G401.6 (cell line): ENCODE data around the gene EPN2.

Experiments used
- FAIRE-seq: peaks from 2 replicates; lab custom pipeline; 2012; peaks lifted over from hg19 to GRCh38; lab: Jason Lieb, UNC

Gene EPN2

GRCh38 chr17:19331134-19331533 is 94.0 kb downstream of the EPN2 start:
- no peak for FAIRE-seq

GRCh38 chr17:19331543-19332245 is 94.5 kb downstream of the EPN2 start:
- no peak for FAIRE-seq

DNA sequence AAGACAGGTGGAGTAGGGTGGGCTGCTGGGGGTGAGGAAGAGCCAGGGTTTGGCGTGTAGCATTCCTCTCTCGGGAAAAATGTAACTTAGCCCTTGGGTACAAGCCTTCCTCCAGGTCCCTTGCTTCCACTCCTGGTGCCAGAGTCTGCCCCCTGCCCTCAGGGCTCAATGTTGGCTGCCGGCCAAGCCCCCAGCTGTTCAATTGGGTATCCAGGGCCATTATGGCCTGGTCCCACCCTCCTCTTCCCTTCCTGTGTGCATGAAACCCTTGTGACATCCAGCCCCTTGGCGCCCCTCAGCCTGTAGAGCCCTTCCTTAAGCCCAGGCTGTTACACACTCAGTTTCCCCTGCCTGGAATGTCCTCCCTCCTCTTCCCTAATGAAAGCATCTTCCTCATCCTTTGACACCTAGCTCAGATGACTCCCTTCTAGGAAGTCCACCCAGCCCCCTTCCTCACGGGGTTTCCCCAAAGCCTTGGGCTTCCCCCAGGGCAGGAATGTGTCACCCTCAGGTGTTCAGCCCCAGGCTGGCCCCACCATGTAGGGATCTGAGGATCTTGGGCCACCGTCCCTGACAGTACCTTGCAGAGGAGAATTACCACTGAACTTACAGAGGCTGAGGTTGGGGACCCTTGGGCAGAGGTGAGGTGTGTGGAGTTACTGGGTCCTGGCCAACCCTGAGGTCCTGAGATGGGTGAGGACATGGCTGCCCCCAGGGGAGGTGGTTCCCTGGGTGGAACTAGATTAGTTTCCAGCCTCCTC is 95.4 kb downstream of the EPN2 start:
- no peak for FAIRE-seq

- FAIRE-seq: no peak
Observed at GRCh38 chr17:19333132-19333440, 95.9 kb downstream of the EPN2 start.

DNA sequence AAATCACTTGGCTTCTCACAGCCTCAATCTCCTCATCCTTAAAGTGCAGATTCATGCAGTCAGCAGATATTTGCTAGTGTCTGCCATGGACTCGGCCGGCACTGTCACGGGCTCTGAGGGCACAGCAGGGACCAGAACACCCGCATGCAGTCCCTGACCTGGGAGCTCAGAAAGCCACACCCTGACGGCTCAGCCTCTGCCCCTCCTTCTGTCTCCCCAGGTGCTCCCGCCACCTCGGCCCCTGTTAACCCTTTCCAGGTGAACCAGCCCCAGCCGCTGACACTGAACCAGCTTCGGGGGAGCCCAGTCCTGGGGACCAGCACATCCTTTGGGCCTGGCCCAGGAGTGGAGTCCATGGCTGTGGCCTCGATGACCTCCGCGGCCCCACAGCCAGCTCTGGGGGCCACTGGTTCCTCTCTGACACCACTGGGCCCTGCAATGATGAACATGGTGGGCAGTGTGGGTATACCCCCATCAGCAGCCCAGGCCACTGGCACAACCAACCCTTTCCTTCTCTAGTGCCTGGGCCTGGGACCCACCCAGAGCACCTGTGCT is 96.6 kb downstream of the EPN2 start:
- no peak for FAIRE-seq

- FAIRE-seq: no peak
Observed at GRCh38 chr17:19334331-19334730, 97.2 kb downstream of the EPN2 start.

DNA sequence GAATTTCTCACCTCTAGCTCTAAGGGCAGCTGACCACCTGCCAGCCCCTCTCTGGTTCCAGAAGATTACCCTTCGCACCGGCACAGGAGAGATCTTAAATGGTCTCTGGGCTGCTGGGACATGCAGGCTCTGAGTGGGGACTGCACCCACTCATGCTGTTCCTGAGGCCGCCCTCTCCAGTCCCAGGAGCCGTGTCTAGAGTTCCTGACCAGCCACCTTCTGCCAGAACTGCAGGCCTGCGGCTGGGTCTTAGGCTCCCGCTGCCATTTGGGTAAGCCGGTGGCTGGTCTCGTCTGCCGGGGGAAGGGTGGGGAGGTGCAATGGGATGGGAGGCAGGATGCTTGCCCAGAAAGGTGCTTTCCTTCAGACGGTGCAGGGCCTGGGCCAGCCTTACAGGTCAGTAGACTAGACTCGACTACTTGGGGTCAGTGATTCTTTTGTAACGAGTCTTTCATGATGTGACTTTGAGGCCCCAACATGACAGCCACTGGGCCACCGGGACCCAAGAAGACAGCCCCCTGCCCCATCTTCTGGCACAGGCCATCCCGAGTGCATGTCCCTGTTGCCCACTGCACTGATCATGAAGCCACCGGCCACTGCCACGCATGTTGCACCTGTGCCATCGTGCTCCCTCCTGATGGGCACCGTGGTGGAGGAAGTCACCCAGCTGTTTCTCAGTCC is 98.9 kb downstream of the EPN2 start:
- FAIRE-seq: no peak

DNA sequence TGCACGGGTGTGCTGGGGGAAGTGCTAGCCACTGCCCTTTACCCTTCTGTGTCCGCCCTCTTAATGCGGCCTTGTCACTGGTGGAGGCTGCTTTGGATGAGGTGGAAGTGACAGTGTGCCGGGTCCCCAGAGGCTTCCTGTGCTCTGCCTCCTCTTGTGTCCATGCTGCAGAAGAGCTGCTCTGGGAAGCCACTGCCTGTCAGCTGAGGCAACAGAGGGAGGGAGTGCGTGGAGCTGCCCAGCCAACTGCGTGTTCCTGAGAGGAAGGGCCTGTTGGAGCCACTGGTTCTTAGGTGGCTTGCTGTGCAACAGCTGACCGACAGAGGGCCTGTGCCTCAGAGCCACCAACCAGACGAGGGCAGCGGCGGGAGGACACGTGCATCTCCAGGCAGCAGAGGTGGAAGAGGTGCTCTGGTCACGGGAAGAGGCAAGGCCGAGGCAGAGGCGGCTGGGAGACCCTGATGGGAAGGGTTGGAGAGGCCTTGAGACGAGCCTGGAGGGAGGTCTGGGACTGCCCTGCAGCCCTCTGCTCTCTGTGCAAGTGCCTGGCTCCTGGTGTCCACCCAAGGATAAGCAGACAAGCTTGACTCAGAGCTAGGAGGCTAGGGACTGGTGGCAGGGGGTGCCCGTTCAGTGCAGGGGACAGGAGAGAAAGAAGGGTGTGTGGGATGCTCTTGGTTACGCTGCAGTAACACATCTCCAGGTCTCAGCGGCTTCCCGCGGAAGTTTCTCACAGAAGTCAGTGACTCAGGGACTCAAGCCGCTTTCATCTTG is 100.0 kb downstream of the EPN2 start:
- FAIRE-seq: no peak

- no peak for FAIRE-seq
Observed at GRCh38 chr17:19337712-19338023, 100.5 kb downstream of the EPN2 start.

DNA sequence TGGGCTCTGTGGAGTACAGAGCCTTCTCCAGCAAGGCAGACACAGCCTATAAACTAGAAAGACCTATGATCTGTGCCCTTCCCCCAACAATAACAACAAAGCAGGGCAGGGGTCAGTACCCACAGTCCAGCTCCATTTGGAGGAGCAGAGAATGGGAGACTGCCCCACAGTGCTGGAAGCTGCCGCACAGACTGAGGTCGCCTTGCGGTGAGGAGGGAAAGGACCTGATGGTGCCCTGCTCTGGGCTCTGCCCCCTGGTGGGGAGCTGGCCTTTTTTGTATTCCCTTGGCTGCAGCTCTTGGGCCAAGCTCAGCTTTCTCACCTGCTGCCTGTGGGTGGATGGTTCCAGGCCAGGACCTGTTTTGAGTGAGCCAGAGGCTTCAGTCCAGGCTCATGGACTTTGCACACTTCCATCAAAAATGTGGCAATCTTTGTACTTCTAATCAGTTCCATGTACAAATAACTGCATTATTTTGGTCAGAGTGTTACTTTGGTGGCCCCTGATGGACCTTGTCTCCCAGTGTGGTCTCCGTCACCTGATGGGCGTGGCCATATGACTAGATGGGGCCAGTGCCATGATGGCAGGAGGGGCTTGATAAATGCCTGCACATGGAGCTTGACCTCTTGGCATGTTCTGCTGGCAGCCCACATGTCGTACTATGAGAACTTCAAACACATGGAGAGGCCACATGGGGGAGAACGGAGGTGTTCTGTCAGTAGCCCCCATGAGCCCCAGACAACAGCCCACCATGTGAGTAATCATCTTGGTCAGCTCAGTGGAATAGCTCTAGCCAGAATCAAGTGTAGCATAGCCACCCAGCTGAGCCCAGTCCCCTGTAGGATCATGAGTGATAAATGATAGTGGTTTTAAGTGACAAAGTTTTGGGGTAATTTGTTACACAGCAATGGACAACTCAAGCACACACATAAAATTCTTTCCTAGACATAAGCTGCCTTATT is 101.1 kb downstream of the EPN2 start:
- FAIRE-seq: no peak

GRCh38 chr17:19339341-19339815 is 102.2 kb downstream of the EPN2 start:
- no peak for FAIRE-seq

DNA sequence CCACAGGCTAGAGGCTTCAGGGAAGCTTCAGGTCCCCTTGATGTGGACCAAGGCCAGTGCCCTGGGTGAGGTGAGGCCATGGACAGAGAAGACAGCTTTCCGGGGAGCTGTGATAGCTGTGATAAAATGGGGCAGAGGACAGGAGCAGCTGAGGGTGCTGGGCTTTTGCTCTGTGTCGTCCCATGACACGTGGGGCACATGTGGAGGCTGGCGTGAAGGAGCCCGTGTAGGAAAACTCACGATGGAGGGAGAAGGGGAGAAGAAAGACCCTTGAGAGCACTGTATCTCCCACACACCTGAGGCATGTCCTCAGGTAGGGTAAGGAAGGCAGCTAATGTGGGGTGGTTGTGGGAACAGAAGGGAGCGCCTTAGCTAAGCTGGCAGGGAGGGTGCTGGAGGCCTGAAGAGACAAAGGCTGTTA is 104.1 kb downstream of the EPN2 start:
- no peak for FAIRE-seq

GRCh38 chr17:19341641-19342610 is 104.8 kb downstream of the EPN2 start:
- no peak for FAIRE-seq

- no peak for FAIRE-seq
Observed at GRCh38 chr17:19342611-19343255, 105.6 kb downstream of the EPN2 start.

DNA sequence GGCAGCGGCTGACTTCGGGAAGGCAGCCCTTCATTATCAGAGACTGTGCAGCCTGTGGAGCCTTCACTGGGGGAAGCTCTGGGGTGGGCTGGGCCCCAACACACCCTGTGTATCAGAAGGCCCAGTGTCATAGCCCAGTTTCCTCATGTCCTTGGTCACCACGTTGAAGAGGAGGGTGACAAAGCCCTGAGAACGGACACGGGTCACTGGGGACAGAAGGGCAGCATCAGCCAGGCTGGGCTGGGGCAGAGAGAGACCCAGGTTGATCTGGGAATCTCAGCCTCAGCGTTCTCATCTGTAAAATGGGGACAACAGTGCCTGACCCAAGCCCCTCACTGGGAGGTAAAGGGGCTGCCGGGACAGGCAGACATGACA is 106.1 kb downstream of the EPN2 start:
- FAIRE-seq: no peak

- no peak for FAIRE-seq
Observed at GRCh38 chr17:19343671-19344151, 106.5 kb downstream of the EPN2 start.

GRCh38 chr17:19344311-19345066 is 107.3 kb downstream of the EPN2 start:
- no peak for FAIRE-seq

GRCh38 chr17:19345067-19345460 is 107.9 kb downstream of the EPN2 start:
- no peak for FAIRE-seq
